Endodermal cell (in vitro differentiated cells): ENCODE results near the gene KCNMA1. TPM values are rescaled to one million over a fixed set of nuclear protein-coding genes. Genes with fewer than 3 reads are reported as not detected.

Experiments
- DNase-seq: peaks from one replicate; pipeline ENCODE4 v3.0.0-alpha.2; 2017
- H3K27ac ChIP-seq: 2 replicates; pipeline ENCODE4 v1.5.1; 2013; ENCODE audit warnings: mild to moderate bottlenecking, low read depth, low read length, moderate library complexity
- H3K27me3 ChIP-seq: 2 replicates; pipeline ENCODE4 v1.6.1; 2013; ENCODE audit warnings: mild to moderate bottlenecking, low read length, moderate library complexity; ENCODE audit not compliant: insufficient read depth, control insufficient read depth, poor library complexity, severe bottlenecking
- H3K36me3 ChIP-seq: 2 replicates; pipeline ENCODE4 v1.7.0; 2013; ENCODE audit warnings: mild to moderate bottlenecking, low read length, moderate library complexity; ENCODE audit not compliant: control insufficient read depth, insufficient read depth
- H3K4me1 ChIP-seq: one replicate; pipeline ENCODE4 v1.7.0; 2013; ENCODE audit warnings: low read length; ENCODE audit not compliant: control insufficient read depth, insufficient read depth
- H3K4me3 ChIP-seq: 2 replicates; pipeline ENCODE4 v1.5.1; 2013; ENCODE audit warnings: mild to moderate bottlenecking, low read length, moderate library complexity
- H3K9ac ChIP-seq: 2 replicates; pipeline ENCODE4 v1.6.1; 2013; ENCODE audit warnings: mild to moderate bottlenecking, low read length, moderate library complexity; ENCODE audit not compliant: poor library complexity, severe bottlenecking; ENCODE audit errors: extremely low read depth
- H3K9me3 ChIP-seq: 2 replicates; pipeline ENCODE4 v1.6.1; 2013; ENCODE audit warnings: mild to moderate bottlenecking, low read length, moderate library complexity; ENCODE audit not compliant: control insufficient read depth
- H3K27ac Mint-ChIP-seq: 2 replicates; pipeline ENCODE4 v1.8.0; 2020; ENCODE audit warnings: mixed read lengths
- H3K27me3 Mint-ChIP-seq: 2 replicates; pipeline ENCODE4 v1.8.0; 2021; ENCODE audit warnings: mild to moderate bottlenecking, mixed read lengths; ENCODE audit not compliant: insufficient read depth
- H3K36me3 Mint-ChIP-seq: 2 replicates; pipeline ENCODE4 v1.8.0; 2020; ENCODE audit warnings: low read depth, mixed read lengths
- H3K4me1 Mint-ChIP-seq: 2 replicates; pipeline ENCODE4 v1.8.0; 2020; ENCODE audit warnings: mixed read lengths
- H3K4me3 Mint-ChIP-seq: 2 replicates; pipeline ENCODE4 v1.8.0; 2020; ENCODE audit warnings: mild to moderate bottlenecking, moderate library complexity, mixed read lengths
- H3K9me3 Mint-ChIP-seq: 2 replicates; pipeline ENCODE4 v1.8.0; 2020; ENCODE audit warnings: mild to moderate bottlenecking, mixed read lengths
- WGBS, 2 experiments: methylation state at CpG; one replicate each; pipeline versions ENCODE4 v1.1.5 to v1.1.7; 2013; ENCODE audit warnings: missing lambda C conversion rate in 2 of 2, mixed read lengths in 1 of 2; ENCODE audit not compliant: insufficient coverage in 1 of 2, insufficient read length in 1 of 2; 5-methylcytosine and 5-hydroxymethylcytosine counted together
- total RNA-seq, 2 donors: library from RNA; stranded (reverse); fragmentation: NEBNext Ultra II Directional in 1 of 2; extraction: Animal tissue kit (Norgen Biotek cat#: 25700) in 1 of 2; gene quantifications; 2 replicates in 1 of 2; 3 replicates in 1 of 2; pipeline ENCODE4 v1.2.1, GENCODE V29; 2021
- TF ChIP-seq, protein P1 (sequence below): fragments of 200-600 bp; sonication (generic); conservative IDR thresholded peaks from 2 replicates; pipeline ENCODE4 v1.5.0; 2021; ENCODE audit warnings: antibody characterized with exemption, mild to moderate bottlenecking

Gene KCNMA1
- total RNA-seq, 2 donors from 2014 or later = 0.55 to 1.3 TPM

DNA sequence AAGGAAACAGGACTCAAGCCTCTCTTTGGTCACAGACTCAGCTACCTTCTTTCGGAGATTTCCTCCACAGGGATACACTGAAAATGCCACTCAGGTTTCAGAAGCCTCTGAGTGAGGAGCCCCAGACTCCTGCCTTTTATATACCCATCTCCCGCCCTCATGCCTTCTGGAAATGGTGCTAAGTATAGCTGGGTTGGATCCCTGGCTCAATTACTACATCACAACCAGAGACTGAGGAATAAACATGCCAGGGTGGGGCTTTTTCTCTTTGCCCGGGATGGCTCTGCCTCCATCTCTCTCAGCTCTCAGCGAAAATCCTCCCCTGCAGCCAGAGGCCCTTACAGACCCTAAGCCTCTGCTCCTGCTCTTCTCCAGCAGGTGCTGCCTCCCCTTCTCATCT is 299.5 kb downstream of the KCNMA1 start:
- H3K4me1 ChIP-seq = no peaks in the 10 kb centered on the region
- no peak for DNase-seq
- no peak overlapping the region for H3K27ac ChIP-seq
- TF ChIP-seq, protein P1, sequence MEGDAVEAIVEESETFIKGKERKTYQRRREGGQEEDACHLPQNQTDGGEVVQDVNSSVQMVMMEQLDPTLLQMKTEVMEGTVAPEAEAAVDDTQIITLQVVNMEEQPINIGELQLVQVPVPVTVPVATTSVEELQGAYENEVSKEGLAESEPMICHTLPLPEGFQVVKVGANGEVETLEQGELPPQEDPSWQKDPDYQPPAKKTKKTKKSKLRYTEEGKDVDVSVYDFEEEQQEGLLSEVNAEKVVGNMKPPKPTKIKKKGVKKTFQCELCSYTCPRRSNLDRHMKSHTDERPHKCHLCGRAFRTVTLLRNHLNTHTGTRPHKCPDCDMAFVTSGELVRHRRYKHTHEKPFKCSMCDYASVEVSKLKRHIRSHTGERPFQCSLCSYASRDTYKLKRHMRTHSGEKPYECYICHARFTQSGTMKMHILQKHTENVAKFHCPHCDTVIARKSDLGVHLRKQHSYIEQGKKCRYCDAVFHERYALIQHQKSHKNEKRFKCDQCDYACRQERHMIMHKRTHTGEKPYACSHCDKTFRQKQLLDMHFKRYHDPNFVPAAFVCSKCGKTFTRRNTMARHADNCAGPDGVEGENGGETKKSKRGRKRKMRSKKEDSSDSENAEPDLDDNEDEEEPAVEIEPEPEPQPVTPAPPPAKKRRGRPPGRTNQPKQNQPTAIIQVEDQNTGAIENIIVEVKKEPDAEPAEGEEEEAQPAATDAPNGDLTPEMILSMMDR = no peak
- Mint-ChIP-seq H3K27ac (no peak overlapping the region), H3K9me3 (peaks cover 6% of the 10 kb centered on the region), H3K4me3 (no peak overlapping the region), H3K4me1 (no peaks in the 10 kb centered on the region), H3K27me3 (peaks cover 30% of the 10 kb centered on the region), H3K36me3 (no peaks in the 10 kb centered on the region)
- peaks cover 5% of the 10 kb centered on the region for H3K9me3 ChIP-seq
- 86 to 100% methylated on average over 2 to 4 of the region's 4 CpGs for WGBS, 2 experiments
- H3K9ac ChIP-seq = no peak overlapping the region
- peaks cover 21% of the 10 kb centered on the region for H3K27me3 ChIP-seq
- H3K4me3 ChIP-seq = no peak overlapping the region
- H3K36me3 ChIP-seq = no peaks in the 10 kb centered on the region

DNA sequence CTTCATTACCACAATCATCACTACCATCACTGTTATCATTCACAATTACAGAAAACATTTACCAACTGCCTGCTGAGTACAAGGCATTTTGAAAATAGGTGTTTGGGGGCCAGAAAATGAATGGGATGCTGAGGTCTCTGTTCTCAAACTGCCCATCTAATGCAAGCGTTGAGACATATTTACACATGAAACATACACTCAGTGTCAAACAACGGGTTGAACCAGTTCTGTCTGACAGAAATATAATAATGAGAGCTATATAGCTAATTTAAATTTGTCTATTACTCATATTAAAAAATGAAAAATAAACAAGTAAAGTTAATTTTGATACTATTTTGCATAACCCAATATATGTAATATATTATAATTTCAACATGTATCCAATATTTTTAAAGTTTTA is 303.1 kb downstream of the KCNMA1 start:
- no peak overlapping the region for H3K9ac ChIP-seq
- H3K9me3 ChIP-seq = peaks cover 3% of the 10 kb centered on the region
- H3K4me1 Mint-ChIP-seq = no peaks in the 10 kb centered on the region
- H3K4me3 ChIP-seq = no peak overlapping the region
- no peak for DNase-seq
- H3K4me3 Mint-ChIP-seq = no peak overlapping the region
- H3K4me1 ChIP-seq = no peaks in the 10 kb centered on the region
- TF ChIP-seq, protein P1 = no peak
- WGBS, 2 experiments = 90% methylated on average over 1 of the region's 2 CpGs; no CpG with 5 or more reads in 1 of the 2 experiments
- no peaks in the 10 kb centered on the region for H3K36me3 ChIP-seq
- H3K27me3 ChIP-seq = peaks cover 19% of the 10 kb centered on the region
- H3K27ac ChIP-seq = no peak overlapping the region
- H3K27ac Mint-ChIP-seq = no peak overlapping the region
- H3K9me3 Mint-ChIP-seq = peaks cover 3% of the 10 kb centered on the region
- H3K27me3 Mint-ChIP-seq = peaks cover 18% of the 10 kb centered on the region
- H3K36me3 Mint-ChIP-seq = no peaks in the 10 kb centered on the region

DNA sequence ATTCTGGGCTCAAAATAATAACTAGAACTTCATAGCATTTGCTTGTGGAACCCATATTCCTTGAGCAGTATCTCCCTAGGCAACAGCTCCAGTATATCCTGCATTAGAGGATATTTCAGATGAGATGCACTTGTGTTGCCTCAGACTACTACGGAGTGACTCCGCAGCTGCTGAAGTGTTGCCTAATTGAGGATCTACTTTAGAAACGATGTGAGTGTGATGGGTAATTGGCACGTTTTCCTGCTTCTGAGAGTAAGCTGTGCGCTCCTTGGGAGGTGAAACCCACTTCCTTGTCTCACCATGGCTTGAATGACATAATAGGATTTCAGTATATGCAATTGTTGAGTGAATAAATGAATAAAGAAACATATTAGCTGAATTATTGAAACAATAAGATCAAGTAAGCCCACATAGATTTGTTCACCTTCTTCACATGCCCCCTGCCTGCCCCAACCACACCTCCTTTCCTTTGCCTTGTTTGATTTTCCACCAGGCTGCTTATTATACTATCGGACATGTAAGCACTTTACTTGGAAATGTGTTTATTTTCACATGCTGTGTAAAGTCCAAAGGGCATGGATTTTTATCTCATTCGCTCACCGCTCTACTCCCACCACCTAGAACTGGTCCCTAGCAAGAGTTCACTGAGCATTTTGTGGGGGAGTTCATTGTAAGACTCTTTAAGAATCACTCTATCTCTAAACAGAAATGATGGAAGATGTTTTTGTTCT is 303.8 kb downstream of the KCNMA1 start:
- no peaks in the 10 kb centered on the region for H3K4me1 Mint-ChIP-seq
- Histone ChIP-seq H3K27ac (no peak overlapping the region), H3K36me3 (no peaks in the 10 kb centered on the region), H3K4me1 (no peaks in the 10 kb centered on the region), H3K9me3 (no peaks in the 10 kb centered on the region), H3K4me3 (no peak overlapping the region), H3K27me3 (peaks cover 12% of the 10 kb centered on the region), H3K9ac (no peak overlapping the region)
- H3K9me3 Mint-ChIP-seq = no peaks in the 10 kb centered on the region
- H3K4me3 Mint-ChIP-seq = no peak overlapping the region
- TF ChIP-seq, protein P1 = no peak
- no peak overlapping the region for H3K27ac Mint-ChIP-seq
- no peaks in the 10 kb centered on the region for H3K36me3 Mint-ChIP-seq
- WGBS, 2 experiments = 87 to 95% methylated on average over 4 to 8 of the region's 8 CpGs
- H3K27me3 Mint-ChIP-seq = peaks cover 15% of the 10 kb centered on the region
- no peak for DNase-seq
